OCI-LY7 (cell line): ENCODE measurements around the gene TEX2. TPM values are rescaled to one million over a fixed set of nuclear protein-coding genes. Genes with fewer than 3 reads are reported as not detected.
"Not testable (repeated sequence)": the region's sequence is repeated elsewhere in the genome, so short reads cannot be mapped to it uniquely, and the experiment has no call there.

ENCODE experiments used
- BruUV-seq: library from RNA; stranded (reverse); fragments of 400-500 nt; replicated peaks from 2 replicates; lab custom pipeline; 2021; lab: Mats Ljungman, UMichigan
- CTCF ChIA-PET: fragments of 300-600 bp; sonication (Branson Sonifier 250); formaldehyde crosslinking; loops from one replicate; lab custom pipeline; 2022; ENCODE audit warnings: antibody characterized with exemption; ENCODE audit not compliant: unreplicated experiment; lab: Charles Lee
- POLR2A ChIA-PET: fragments of 300-600 bp; sonication (Branson Sonifier 250); formaldehyde crosslinking; loops from one replicate; lab custom pipeline; 2022; ENCODE audit warnings: antibody characterized with exemption; lab: Charles Lee
- DNase-seq: peaks from one replicate; pipeline ENCODE4 v3.0.0-alpha.2; 2015; ENCODE audit warnings: low spot score
- H2AFZ ChIP-seq: fragments of 200-600 bp; sonication (generic), shearing (Covaris generic); 2 replicates; pipeline ENCODE4 v1.6.1; 2014; ENCODE audit warnings: mild to moderate bottlenecking, antibody characterized with exemption, low read length, moderate library complexity
- H3K27ac ChIP-seq: fragments of 200-600 bp; sonication (generic); 2 replicates; pipeline ENCODE4 v1.5.1; 2014; ENCODE audit warnings: mixed run types, low read depth, mild to moderate bottlenecking, moderate library complexity, low read length, inconsistent platforms; ENCODE audit not compliant: poor library complexity, severe bottlenecking
- H3K36me3 ChIP-seq: fragments of 200-600 bp; sonication (generic); 2 replicates; pipeline ENCODE4 v1.6.1; 2014; ENCODE audit warnings: mild to moderate bottlenecking, antibody characterized with exemption, low read length, moderate library complexity, mixed read lengths; ENCODE audit not compliant: insufficient read depth
- H3K4me1 ChIP-seq: fragments of 200-600 bp; sonication (generic); 2 replicates; pipeline ENCODE4 v1.5.1; 2014; ENCODE audit warnings: mild to moderate bottlenecking, low read length; ENCODE audit not compliant: insufficient read depth, poor library complexity, severe bottlenecking
- H3K4me2 ChIP-seq: fragments of 200-600 bp; sonication (generic); 2 replicates; pipeline ENCODE4 v1.6.1; 2014; ENCODE audit warnings: mild to moderate bottlenecking, low read length
- H3K4me3 ChIP-seq: fragments of 200-600 bp; sonication (generic); 2 replicates; pipeline ENCODE4 v1.5.1; 2014; ENCODE audit warnings: mild to moderate bottlenecking, low read depth, low read length; ENCODE audit not compliant: poor library complexity, severe bottlenecking
- H3K79me2 ChIP-seq: fragments of 200-600 bp; sonication (generic); 2 replicates; pipeline ENCODE4 v1.6.1; 2016; ENCODE audit warnings: low read depth, mild to moderate bottlenecking, low read length, moderate library complexity, mixed read lengths; ENCODE audit not compliant: insufficient read depth
- H3K9me2 ChIP-seq: fragments of 200-600 bp; sonication (generic); 2 replicates; pipeline ENCODE4 v1.6.1; 2016; ENCODE audit warnings: mild to moderate bottlenecking, low read length, mixed read lengths; ENCODE audit not compliant: insufficient read depth
- H3K9me3 ChIP-seq: fragments of 200-600 bp; sonication (generic); 2 replicates; pipeline ENCODE4 v1.6.1; 2014; ENCODE audit warnings: mild to moderate bottlenecking, mixed run types, low read length, mixed read lengths
- H4K20me1 ChIP-seq: fragments of 200-600 bp; sonication (generic); 2 replicates; pipeline ENCODE4 v1.6.1; 2014; ENCODE audit warnings: mild to moderate bottlenecking, antibody characterized with exemption, low read length, moderate library complexity, mixed read lengths; ENCODE audit not compliant: insufficient read depth
- CTCF ChIP-seq: fragments of 200-600 bp; sonication (generic); conservative IDR thresholded peaks from 2 replicates; pipeline ENCODE4 v1.5.1; 2014; ENCODE audit warnings: mild to moderate bottlenecking, antibody characterized with exemption, low read length, moderate library complexity, mixed read lengths
- EZH2phosphoT487 ChIP-seq: fragments of 200-600 bp; sonication (generic); IDR thresholded peaks from 2 replicates; pipeline ENCODE4 v1.6.1; 2018; ENCODE audit warnings: low read depth, borderline replicate concordance, mild to moderate bottlenecking, mixed run types, antibody characterized with exemption, low read length, moderate library complexity, mixed read lengths
- intact Hi-C: fragments of 100-400 bp; cut with micrococcal nuclease; formaldehyde crosslinking; loops from one replicate; pipeline ENCODE4 v1.10.0; 2022; ENCODE audit not compliant: unreplicated experiment
- total RNA-seq, 2 experiments: library from RNA; depleted of rRNA in 1 of 2; stranded (reverse); fragments of >200 nt in 1 of 2; shearing (Covaris generic) in 1 of 2; gene quantifications; 2 replicates each; pipeline ENCODE4 v1.2.3, GENCODE V29; 2014 to 2022

TEX2 gene
- total RNA-seq, 2 experiments from 2014 or later, result 7.4 to 12.4 TPM

- no peak for TF ChIP-seq EZH2phosphoT487
- no peak for TF ChIP-seq CTCF
- intact Hi-C loops, result no loop called here
- no TSS peak for BruUV-seq
- Histone ChIP-seq H3K9me2 (no peaks in the 10 kb centered on the region), H2AFZ (no peak overlapping the region), H3K4me1 (no peaks in the 10 kb centered on the region), H3K9me3 (no peaks in the 10 kb centered on the region), H3K79me2 (no peaks in the 10 kb centered on the region), H4K20me1 (no peaks in the 10 kb centered on the region), H3K27ac (no peak overlapping the region), H3K4me2 (no peak overlapping the region), H3K4me3 (no peak overlapping the region), H3K36me3 (peaks cover 16% of the 10 kb centered on the region)
- POLR2A ChIA-PET, result no interaction called here
- no peak for DNase-seq
- CTCF ChIA-PET, result no interaction called here
Measured at GRCh38 chr17:64180089-64181073, 82.7 kb downstream of the TEX2 start.

- POLR2A ChIA-PET, result interaction anchor here (0.5 kb wide), 1 partner anchor 203 kb away, joined by 4 read pairs; no protein-coding TSS in a partner anchor
- peaks cover 16% of the 10 kb centered on the region for H3K36me3 ChIP-seq
- intact Hi-C loops, H3K79me2 ChIP-seq, H3K27ac ChIP-seq, BruUV-seq, H3K9me2 ChIP-seq, H4K20me1 ChIP-seq, H3K4me3 ChIP-seq, H2AFZ ChIP-seq, CTCF ChIA-PET, H3K4me2 ChIP-seq, DNase-seq, H3K9me3 ChIP-seq, H3K4me1 ChIP-seq: not testable (repeated sequence)
Measured at GRCh38 chr17:64179024-64179423, 84.0 kb downstream of the TEX2 start.

GRCh38 chr17:64178011-64178825 lies 84.8 kb downstream of the TEX2 start:
- no peak for TF ChIP-seq CTCF
- no peak for TF ChIP-seq EZH2phosphoT487
- H2AFZ ChIP-seq, result no peak overlapping the region
- no peak overlapping the region for H3K27ac ChIP-seq
- H4K20me1 ChIP-seq, result no peaks in the 10 kb centered on the region
- H3K9me3 ChIP-seq, result no peaks in the 10 kb centered on the region
- BruUV-seq, result no TSS peak
- POLR2A ChIA-PET, result no interaction called here
- H3K4me3 ChIP-seq, result no peak overlapping the region
- no peaks in the 10 kb centered on the region for H3K79me2 ChIP-seq
- no peaks in the 10 kb centered on the region for H3K4me1 ChIP-seq
- H3K9me2 ChIP-seq, result no peaks in the 10 kb centered on the region
- CTCF ChIA-PET, result interaction anchor here (1.1 kb wide), 1 partner anchor 8 kb away, joined by 4 read pairs; no protein-coding TSS in a partner anchor
- DNase-seq, result no peak
- intact Hi-C loops, result no loop called here
- no peak overlapping the region for H3K4me2 ChIP-seq
- peaks cover 16% of the 10 kb centered on the region for H3K36me3 ChIP-seq
